Adipose tissue (tissue), 3 donors: ENCODE results near the gene EPAS1. TPM values are rescaled to one million over a fixed set of nuclear protein-coding genes. Genes with fewer than 3 reads are reported as not detected.

ENCODE experiments used
- H3K27ac ChIP-seq: one replicate; pipeline ENCODE4 v1.5.1; 2013; ENCODE audit warnings: low read depth, low read length
- WGBS, 3 donors: extraction: QIAGEN DNeasy Blood & Tissue Kit; methylation state at CpG; one replicate each; pipeline ENCODE4 v1.1.7; 2013; 5-methylcytosine and 5-hydroxymethylcytosine counted together
- polyA plus RNA-seq, 3 donors: library from polyadenylated mRNA; stranded (reverse); fragments of 200-250 nt; gene quantifications; one replicate each; pipeline ENCODE4 v1.2.3, GENCODE V29; 2013
- donor health status: healthy with polysubstance abuse.
- donor health status: Bipolar disorder and iron deficiency.
- donor health status: healthy.

EPAS1 gene
- polyA plus RNA-seq, 3 donors, result 48.1 to 314 (median 202) TPM

DNA sequence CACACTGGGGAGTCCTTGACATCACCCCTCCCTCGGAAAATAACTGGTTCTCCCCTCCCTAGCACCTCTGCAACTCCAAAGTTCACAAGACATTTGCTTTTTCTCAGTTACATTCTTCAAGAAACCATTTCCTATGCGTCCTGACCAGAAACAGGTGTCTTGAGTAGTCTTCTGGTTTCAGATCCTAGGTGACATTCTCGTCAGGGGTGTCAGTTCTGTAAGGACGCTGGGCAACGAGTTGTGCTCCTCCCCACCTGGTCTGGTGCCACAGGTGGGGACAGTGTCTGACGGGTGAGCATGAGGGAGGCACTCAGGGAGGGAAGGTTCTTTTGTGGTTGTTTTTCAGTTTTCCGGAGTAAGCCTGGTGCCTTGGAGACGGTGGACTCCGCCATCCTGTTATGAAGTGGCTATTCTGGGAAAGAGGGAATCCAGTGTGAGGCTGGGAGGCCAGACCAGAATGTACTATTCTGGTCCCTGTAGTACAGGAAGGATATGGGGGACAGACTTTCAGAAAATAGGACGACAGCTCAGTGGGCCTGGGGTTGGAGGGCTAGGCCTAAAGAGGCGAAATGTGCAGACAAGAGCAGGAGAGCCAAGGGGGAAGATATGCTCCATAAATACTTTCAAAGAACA, 50.6 kb downstream of the EPAS1 start:
- no peak overlapping the region for H3K27ac ChIP-seq
- 66 to 74% (median 69%) methylated on average over 11 of the region's 11 CpGs for WGBS, 3 donors

DNA sequence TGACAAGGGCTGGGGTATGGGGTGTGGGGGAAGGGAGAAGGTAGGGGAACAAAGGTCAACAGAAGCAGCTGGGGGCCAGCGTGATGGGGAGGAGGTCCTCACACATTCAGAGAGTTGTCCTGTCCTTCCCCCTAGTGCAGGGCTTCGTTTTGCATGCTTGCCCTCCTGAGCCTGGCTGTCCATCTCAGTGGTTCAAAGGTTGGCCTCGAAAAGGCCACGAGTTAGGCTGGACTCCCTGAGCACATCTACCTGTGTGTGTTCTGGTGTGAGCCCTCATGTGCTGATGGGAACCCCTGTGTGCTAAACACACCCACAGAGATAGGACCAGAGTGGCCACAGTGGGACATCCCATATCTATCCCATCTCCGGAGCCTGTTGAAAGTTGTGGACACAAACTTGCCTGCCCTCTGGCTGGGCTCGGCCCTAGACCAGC, 51.9 kb downstream of the EPAS1 start:
- H3K27ac ChIP-seq, result no peak overlapping the region

DNA sequence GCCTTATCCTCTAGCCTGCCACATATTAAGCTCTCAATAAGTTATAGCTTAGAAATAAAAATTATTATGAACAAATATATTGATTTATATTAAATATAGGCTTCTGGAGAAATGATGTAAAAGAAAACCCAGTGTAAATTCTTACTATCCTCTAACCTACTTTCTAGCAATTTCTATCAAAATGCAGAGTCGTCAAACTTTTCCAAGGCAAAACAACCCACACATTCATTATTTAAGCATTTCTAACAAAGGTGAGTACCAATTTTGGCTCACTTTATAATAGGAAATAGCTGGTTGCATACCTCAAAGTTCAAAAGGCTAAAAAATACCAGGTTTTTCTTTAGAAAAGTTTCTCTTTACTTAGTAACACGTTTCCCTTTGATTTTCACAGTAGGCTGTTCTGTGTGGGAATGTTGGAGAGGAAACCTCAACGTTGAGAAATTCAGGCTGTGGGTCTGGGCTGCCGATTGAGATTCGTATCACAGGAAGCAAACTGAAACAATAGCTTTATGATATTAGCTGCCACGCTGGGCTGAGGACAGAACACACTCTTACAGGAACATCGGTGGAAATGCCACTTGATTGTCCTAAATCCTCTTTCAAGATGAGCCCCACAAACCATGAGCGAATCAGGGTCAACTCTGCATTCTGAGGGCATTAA, 53.0 kb downstream of the EPAS1 start:
- no peak overlapping the region for H3K27ac ChIP-seq
- WGBS, 3 donors, result 36 to 75% (median 39%) methylated on average over 8 of the region's 8 CpGs

More for the DNA sequence above, 51.9 kb downstream of the EPAS1 start:
- WGBS, 3 donors, result 74 to 78% (median 77%) methylated on average over 6 of the region's 6 CpGs

DNA sequence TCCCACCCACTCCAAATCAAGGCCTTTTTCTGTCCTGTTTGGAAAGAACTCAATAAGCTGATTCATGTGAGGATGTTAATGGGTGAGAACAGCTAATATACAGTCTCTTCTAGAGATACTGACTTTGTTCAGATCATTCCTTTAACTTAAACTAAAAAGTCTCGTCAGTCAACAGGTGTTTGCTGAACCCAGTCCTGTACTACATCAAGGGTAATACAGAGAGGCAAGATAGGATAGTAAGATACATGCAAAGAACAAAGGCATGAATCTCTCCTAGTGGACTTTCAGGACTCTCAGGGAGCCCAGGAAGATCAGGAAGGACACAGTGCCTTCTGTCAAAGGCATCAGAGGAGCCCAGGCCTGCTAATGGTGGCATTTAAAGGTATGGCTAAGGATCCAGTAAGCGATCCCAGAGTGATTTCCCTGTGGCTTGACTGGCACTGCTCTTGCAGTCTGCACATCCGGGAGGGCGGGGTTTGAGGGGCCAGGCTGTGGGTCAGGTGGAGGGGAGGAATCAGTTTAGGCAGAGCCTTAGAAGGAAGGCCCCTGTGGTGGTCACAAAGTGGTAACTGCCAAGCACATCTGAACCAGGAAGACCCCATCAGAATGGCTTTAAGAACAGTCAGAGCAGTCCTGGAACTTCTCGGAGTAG, 54.0 kb downstream of the EPAS1 start:
- 40 to 87% (median 40%) methylated on average over 5 of the region's 5 CpGs for WGBS, 3 donors
- H3K27ac ChIP-seq, result no peak overlapping the region

- 38 to 67% (median 39%) methylated on average over 10 of the region's 10 CpGs for WGBS, 3 donors
- no peak overlapping the region for H3K27ac ChIP-seq
Measured at GRCh38 chr2:46351750-46352138, 54.5 kb downstream of the EPAS1 start.

DNA sequence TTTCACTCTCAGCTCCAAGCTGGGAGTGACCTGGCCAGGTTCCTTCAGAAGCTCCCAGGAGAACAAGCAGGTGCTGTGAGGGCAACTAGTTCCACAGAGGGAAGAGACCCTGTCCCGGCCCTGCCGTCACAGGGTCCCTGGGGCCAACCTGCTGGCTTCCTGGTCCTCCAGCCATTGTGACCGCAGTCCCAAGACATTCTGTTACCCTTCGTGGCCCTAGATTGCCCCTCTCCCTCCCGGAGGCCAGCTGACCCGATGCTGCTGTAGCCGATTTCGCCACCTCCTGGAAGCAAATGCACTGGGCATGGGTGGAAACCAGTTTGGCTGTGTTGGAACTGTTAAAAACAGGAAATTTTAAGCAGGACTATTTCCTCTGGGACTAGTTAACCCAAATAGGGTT, 55.4 kb downstream of the EPAS1 start:
- H3K27ac ChIP-seq, result no peak overlapping the region
- WGBS, 3 donors, result 52 to 80% (median 59%) methylated on average over 8 of the region's 8 CpGs

DNA sequence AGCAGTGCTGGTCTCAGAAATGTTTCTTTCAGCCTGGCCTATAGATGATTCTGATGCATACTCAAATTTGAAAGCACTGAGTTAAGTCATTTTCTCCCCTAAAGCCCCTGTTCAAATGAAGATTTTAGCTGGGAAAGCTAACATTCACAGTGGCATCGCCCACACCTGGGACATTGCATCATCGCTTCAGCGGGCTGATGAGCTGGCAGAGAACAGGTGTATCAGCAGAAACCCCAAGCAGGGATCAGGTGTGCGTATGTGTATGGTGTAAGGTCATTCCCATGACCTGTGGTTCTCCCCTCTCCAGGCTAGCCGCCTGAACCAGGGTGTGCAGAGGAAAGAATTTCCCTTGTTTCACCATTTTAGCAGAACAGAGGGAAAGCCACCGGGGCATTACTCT, 56.3 kb downstream of the EPAS1 start:
- H3K27ac ChIP-seq, result no peak overlapping the region
- WGBS, 3 donors, result 62 to 90% (median 89%) methylated on average over 6 of the region's 6 CpGs

DNA sequence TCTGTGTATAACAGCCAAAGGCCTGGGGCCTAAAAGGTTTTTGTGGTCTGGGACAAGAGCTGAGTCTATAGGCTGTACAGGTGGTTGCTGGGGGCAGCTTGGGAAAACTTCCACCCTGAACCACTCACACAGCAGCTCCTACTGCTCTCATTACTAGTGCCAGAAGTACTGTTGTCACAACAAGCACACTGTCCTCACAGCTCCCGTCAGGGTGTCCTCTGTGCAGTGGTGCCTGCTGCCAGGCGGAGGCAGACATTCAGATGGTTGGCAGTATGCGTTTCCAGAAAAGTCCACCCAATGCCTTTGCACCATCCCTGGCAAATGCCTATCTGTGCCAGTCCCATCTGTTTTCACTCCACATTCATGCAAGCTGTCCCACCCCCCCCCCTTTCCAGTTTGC, 58.5 kb downstream of the EPAS1 start:
- 72 to 93% (median 92%) methylated on average over 3 of the region's 3 CpGs for whole genome bisulfite sequencing, 3 donors
- H3K27ac ChIP-seq, result no peak overlapping the region

DNA sequence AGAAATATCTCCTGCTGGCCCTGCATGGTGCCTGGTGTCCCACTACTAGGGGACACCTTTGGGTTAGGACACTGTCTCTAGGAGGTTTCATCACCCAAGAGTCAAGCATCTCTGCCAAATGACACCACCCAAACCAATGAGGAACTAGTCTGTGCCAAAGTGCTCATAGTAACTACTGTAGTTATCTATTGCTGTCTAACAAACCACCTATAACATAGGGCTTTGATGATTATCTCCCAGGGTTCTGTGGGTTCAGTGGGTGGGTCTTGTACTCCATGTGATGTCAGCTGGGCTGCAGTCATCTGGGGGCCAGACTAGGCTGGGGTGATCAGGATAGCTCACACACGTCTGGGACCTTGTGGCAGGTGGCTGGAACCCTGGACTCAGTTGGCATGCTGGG, 59.8 kb downstream of the EPAS1 start:
- 90 to 100% (median 96%) methylated on average over 1 of the region's 1 CpG for WGBS, 3 donors
- no peak overlapping the region for H3K27ac ChIP-seq

DNA sequence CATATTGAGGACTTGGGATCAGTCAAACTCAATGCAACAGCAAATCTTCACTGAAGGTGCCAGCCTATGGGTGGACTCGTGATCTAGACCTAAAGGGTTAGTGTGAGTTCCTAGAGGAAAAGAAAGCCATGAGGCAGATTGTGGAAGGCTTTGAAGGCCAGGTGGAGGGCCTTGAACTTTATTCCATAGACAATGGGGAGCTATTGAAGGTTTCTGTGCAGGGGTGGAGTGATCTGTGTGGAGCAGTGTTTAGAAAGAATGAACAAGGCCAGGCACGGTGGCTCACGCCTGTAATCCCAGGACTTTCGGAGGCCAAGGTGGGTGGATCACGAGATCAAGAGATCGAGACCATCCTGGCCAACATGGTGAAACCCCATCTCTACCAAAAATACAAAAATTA, 61.5 kb downstream of the EPAS1 start:
- 94 to 98% (median 96%) methylated on average over 6 of the region's 6 CpGs for WGBS, 3 donors
- no peak overlapping the region for H3K27ac ChIP-seq

GRCh38 chr2:46360303-46360702, 63.1 kb downstream of the EPAS1 start:
- 80 to 93% (median 86%) methylated on average over 3 of the region's 3 CpGs for WGBS, 3 donors
- no peak overlapping the region for H3K27ac ChIP-seq

GRCh38 chr2:46361920-46362666, 64.9 kb downstream of the EPAS1 start:
- H3K27ac ChIP-seq, result no peak overlapping the region
- 81 to 91% (median 87%) methylated on average over 6 of the region's 6 CpGs for WGBS, 3 donors

DNA sequence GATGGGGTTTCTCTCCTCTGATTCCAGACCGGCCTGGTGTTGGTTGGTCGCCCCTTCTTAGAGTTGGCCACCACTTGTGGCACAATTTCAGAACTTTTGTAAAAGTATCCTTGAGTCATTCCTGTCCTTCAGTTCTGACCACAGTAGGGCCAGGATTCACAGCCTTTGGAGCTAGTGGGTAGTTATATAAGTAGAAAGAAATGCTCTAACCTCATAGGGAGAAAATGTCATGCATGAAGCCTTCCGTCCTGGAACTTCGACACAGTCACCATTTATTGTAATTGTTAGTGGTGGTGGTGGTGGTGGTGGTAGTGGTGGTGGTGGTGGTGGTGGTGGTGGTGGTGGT, 65.4 kb downstream of the EPAS1 start:
- 92 to 96% (median 96%) methylated on average over 4 of the region's 4 CpGs for WGBS, 3 donors

GRCh38 chr2:46363535-46364170, 66.4 kb downstream of the EPAS1 start:
- 63 to 76% (median 73%) methylated on average over 4 of the region's 4 CpGs for WGBS, 3 donors
- H3K27ac ChIP-seq, result no peak overlapping the region

More for the DNA sequence above, 65.4 kb downstream of the EPAS1 start:
- no peak overlapping the region for H3K27ac ChIP-seq

GRCh38 chr2:46364797-46365457, 67.7 kb downstream of the EPAS1 start:
- H3K27ac ChIP-seq, result no peak overlapping the region
- 51 to 53% (median 53%) methylated on average over 4 of the region's 4 CpGs for WGBS, 3 donors

GRCh38 chr2:46365913-46366667, 68.9 kb downstream of the EPAS1 start:
- WGBS, 3 donors, result 84 to 88% (median 86%) methylated on average over 15 of the region's 15 CpGs

DNA sequence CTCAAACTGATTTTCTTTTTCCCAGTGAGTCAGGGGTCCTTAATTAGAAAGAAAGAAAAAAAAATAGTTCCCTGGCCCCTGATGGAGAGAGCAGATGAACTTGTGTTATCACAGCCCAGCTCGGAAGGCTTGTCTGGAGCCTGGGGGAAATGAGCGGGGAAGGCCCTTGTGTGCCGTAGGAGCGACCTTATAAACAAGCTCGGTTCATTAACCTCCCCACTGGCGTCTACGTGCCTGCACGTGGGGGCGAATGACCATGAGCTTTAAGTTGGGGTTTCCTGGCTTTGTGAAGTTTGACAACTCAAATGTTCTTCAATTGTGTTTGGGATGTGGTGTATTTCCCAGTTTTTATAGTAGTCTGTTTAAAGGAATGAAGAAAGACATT, 69.5 kb downstream of the EPAS1 start:
- 76 to 85% (median 78%) methylated on average over 9 of the region's 9 CpGs for WGBS, 3 donors

More at GRCh38 chr2:46365913-46366667, 68.9 kb downstream of the EPAS1 start:
- H3K27ac ChIP-seq, result no peak overlapping the region

More for the DNA sequence above, 69.5 kb downstream of the EPAS1 start:
- no peak overlapping the region for H3K27ac ChIP-seq
